ENCODE data around the gene ASS1.

Gene ASS1

DNA sequence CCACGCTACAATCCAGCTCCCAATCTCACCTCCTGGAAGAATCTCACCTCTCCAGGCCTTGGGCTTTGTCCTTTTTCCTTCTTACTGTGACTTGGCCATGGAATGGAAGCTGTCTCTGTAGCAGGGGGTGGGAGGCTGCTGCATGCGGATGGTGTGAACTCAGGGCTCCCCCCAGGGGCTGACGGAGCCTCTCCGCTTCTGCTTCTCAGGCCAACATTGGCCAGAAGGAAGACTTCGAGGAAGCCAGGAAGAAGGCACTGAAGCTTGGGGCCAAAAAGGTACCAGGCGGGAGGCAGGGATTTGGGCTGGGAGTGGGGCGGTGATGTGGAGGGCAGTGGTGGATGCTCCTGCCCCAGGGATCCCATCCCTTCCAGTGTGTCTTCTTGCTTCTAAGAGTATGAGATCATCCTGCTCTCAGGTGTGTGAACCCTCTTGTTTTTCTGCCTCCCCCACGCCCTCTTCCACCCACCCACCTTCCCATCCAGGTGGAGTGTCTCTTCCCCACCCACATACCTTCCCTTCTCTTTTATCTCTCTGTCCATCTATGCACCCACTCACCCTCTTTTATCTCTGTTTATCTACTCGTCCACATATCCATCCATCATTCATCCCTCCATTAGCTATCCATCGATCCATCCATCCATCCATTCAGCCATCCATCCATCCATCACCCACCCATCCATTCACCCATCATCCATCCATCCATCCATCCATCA is 9.5 kb downstream of the ASS1 start:
- DNase-seq (ENCODE audit: low read depth): no peak

- DNase-seq (ENCODE audit: low read depth): no peak
Measured at GRCh38 chr9:130454812-130455325, 10.1 kb downstream of the ASS1 start.

DNA sequence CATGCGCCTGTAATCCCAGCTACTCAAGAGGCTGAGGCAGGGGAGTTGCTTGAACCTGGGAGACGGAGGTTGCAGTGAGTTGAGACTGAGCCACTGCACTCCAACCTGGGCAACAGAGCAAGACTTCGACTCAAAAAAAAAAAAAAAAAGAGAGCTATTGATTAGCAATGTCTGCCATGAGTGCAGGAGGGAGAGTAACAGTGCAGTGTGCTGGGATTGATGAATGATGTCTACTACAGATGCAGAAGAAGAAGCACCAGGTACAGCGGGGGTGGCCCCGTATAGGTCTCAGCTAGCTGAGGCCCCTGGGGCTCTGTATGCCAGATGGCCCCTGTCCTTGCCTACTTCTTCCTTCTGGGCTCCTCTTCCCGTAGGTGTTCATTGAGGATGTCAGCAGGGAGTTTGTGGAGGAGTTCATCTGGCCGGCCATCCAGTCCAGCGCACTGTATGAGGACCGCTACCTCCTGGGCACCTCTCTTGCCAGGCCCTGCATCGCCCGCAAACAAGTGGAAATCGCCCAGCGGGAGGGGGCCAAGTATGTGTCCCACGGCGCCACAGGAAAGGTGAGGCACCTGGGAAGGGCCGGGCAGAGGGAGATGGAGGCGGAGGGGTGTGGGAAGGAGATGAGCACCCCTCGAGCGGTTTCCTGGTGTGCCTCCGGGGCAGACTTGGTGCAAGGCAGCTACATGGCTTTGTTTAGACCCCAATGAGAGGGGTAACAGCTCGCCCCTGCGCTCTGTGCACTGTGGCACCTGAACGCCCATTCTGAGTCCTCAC is 13.5 kb downstream of the ASS1 start:
- no peak for DNase-seq (ENCODE audit: low read depth)

- no peak for DNase-seq (ENCODE audit: low read depth)
Measured at GRCh38 chr9:130458804-130459067, 14.0 kb downstream of the ASS1 start.

- no peak for DNase-seq (ENCODE audit: low read depth)
Measured at GRCh38 chr9:130459151-130459550, 14.4 kb downstream of the ASS1 start.

- DNase-seq (ENCODE audit: low read depth): no peak
Measured at GRCh38 chr9:130459941-130460669, 15.3 kb downstream of the ASS1 start.

GRCh38 chr9:130461218-130461630 is 16.5 kb downstream of the ASS1 start:
- no peak for DNase-seq (ENCODE audit: low read depth)

- DNase-seq (ENCODE audit: low read depth): no peak
Measured at GRCh38 chr9:130461731-130462130, 17.0 kb downstream of the ASS1 start.

GRCh38 chr9:130462685-130463540 is 18.2 kb downstream of the ASS1 start:
- DNase-seq (ENCODE audit: low read depth): no peak

- DNase-seq (ENCODE audit: low read depth): no peak
Measured at GRCh38 chr9:130463763-130464745, 19.3 kb downstream of the ASS1 start.

DNA sequence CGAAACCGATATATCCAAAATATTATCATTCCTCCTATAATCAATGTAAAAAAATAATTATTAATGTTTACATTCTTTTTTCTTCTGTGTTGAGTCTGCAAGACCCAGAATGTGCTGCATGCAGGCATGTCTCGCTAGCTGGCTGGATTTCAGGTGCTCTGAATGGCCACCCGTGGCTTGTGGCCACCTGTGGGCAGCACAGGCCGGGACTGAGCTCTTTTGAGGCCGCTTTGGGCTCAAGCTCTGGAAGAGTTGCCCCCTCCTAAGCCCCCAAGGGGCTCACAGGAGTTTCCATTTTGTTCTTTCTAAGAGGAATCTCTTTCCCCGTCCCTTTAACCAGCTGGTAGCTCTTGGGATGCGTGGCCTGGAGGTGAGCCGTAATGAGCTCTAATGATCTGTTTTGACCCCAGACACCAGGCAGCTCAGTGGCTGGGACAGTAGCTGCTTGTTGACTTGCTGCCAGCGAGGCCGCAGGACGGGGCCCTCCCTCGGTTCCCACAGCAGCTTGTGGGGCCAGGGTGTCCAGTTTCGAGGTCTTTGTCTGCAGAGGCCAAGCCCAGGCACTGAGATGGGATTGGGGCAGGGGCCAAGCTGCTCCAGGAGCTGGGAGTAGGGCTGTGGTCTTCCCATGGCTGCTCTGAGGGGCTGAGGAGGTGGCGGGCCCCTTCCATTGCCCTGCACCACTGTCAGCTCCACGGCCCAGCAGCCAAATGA is 20.8 kb downstream of the ASS1 start:
- no peak for DNase-seq (ENCODE audit: low read depth)

DNA sequence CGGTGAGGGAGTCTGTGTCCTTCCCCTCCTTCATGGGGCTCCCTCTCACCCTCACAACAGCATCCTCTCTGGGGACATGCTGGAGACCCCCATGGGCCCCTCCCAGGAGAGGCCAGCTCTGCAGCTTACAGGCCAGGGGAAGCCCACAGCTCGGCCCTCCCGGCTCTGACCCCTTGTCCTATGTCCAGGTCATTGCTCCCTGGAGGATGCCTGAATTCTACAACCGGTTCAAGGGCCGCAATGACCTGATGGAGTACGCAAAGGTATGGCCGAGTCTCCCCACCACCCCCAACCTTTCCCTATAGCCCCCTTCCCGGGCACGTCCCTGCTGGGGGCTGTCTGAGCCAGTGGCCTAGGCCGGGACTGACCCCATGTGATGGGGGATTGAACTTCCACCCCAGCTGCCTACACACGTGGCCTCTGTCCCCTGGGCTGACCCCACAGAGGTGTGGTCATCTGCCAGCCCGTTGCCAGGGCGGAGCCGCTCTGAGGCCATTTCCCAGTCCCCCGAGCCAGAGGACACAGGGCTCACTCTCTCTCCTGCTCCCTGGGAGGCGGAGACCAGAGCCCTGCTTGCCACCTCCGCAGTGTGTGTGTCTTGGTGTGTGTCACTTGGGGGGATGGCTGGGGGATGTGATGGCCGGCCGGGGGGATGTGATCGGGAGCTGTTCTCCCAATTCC is 21.9 kb downstream of the ASS1 start:
- no peak for DNase-seq (ENCODE audit: low read depth)

- DNase-seq (ENCODE audit: low read depth): no peak
Measured at GRCh38 chr9:130467316-130467715, 22.6 kb downstream of the ASS1 start.

DNA sequence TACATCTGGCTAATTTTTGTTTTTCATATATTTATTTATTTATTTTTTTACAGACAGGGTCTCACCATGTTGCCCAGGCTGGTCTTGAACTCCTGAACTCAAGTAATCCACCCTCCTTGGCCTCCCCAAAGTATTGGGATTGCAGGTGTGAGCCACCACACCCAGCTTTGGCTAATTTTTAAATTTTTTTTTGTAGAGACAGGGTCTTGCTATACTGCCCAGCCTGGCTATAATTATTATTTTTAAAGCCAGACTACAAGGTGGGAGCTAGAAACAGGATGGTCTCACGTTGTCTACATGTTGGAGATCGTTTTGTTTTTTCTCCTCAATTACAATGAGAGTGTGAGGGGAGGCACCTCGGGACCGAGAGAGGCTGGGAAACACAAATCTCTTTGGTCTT is 23.8 kb downstream of the ASS1 start:
- DNase-seq (ENCODE audit: low read depth): no peak

DNA sequence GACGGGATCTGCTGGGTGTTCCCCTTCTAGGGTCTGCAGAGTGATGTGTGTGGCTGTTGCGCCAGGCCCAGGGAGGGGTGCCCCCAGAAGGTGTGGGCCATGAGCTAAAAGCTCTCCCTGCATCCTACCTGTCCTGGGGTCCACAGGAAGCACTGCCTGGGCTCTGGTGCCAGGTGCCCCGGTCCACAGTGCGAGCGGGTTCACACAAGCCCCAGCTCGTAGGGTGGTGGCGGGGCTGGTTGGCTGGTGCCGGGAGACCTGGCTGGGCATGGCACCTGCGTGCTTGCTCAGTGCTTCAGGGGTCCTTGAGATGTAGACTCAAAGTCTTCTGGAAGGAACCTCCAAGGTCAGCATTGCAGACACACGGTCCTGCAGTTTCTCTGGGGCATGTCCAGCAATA is 25.5 kb downstream of the ASS1 start:
- no peak for DNase-seq (ENCODE audit: low read depth)

DNA sequence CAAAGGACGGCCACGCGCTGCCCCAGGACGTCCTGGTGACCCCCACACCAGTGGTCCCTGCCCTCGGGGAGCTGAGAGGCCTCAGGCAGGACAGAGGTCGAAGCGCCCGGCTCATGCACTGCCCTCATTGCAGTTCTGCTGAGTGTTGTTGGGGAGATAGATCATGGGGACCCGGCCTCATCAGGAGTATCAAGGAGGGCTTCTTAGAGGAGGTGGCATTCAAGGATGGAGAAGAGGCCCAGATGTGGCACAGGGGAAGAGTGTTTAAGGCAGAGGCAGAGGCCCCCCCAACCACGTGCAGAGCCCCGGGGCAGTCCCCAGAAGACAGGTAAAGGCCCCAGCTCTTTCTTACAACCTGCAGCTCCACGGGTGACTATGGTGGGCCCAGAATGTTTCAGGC is 26.2 kb downstream of the ASS1 start:
- no peak for DNase-seq (ENCODE audit: low read depth)

- no peak for DNase-seq (ENCODE audit: low read depth)
Measured at GRCh38 chr9:130471411-130472183, 26.8 kb downstream of the ASS1 start.

- DNase-seq (ENCODE audit: low read depth): no peak
Measured at GRCh38 chr9:130472184-130472705, 27.5 kb downstream of the ASS1 start.

DNA sequence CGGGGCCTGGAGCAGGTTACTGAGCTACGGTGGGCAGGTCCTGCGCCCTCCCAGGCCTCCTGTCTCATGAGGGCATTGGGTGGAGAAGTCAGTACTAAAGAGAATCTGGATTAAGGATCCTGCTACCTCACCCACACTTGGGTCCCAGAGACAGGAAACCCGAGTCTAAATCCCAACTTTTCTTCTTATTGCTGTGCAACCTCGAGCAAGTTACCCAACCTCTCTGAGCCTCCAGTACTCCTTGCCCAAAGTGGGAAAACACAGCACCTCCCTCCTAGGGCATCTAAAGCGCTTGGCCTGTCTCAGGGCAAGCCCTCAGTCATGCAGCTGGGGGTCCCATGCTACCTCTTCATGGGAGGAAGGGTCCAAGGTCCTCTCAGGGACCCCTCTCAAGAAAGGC is 28.2 kb downstream of the ASS1 start:
- DNase-seq (ENCODE audit: low read depth): no peak

Measured in HS-27A (cell line).